CD4-positive, alpha-beta T cell (primary cell): ENCODE data around the gene ORM2. TPM values are rescaled to one million over a fixed set of nuclear protein-coding genes. Genes with fewer than 3 reads are reported as not detected.

ENCODE experiments used
- ATAC-seq: fragments of 200-7000 bp; cut with Tn5 transposase; one replicate; pipeline ENCODE4 v1.10.0; 2022; ENCODE audit warnings: mild to moderate bottlenecking; ENCODE audit not compliant: poor library complexity
- CTCF ChIA-PET: fragments of 350-600 bp; sonication (Branson Sonifier 250); formaldehyde crosslinking; loops from one replicate; lab custom pipeline; 2021; ENCODE audit warnings: antibody characterized with exemption, inconsistent platforms; lab: Charles Lee
- POLR2A ChIA-PET: fragments of 350-600 bp; sonication (Branson Sonifier 250); formaldehyde crosslinking; loops from one replicate; lab custom pipeline; 2021; ENCODE audit warnings: antibody characterized with exemption, inconsistent platforms; lab: Charles Lee
- DNase-seq, 14 experiments: peaks; one replicate each; pipeline ENCODE4 v3.0.0-alpha.2; 2013 to 2020; ENCODE audit warnings: mixed read lengths in 2 of 14
- H3K27ac ChIP-seq, 2 donors: one replicate each; pipeline versions ENCODE4 v1.5.1 to v1.7.0; 2013; ENCODE audit warnings: low read length in 2 of 2, low read depth in 1 of 2, mild to moderate bottlenecking in 1 of 2
- H3K27me3 ChIP-seq, 2 experiments: 1 replicate in 1 of 2; 2 replicates in 1 of 2; pipeline versions ENCODE4 v1.6.1 to v1.7.0; 2013; ENCODE audit warnings: low read length in 2 of 2, control low read depth in 1 of 2, mild to moderate bottlenecking in 1 of 2, moderate library complexity in 1 of 2; ENCODE audit not compliant: insufficient read depth in 2 of 2, control insufficient read depth in 1 of 2
- H3K36me3 ChIP-seq: one replicate; pipeline ENCODE4 v1.6.1; 2013; ENCODE audit warnings: low read length, control low read depth; ENCODE audit not compliant: insufficient read depth
- H3K4me1 ChIP-seq: one replicate; pipeline ENCODE4 v1.6.1; 2013; ENCODE audit warnings: low read length, control low read depth; ENCODE audit not compliant: insufficient read depth
- H3K4me3 ChIP-seq: one replicate; pipeline ENCODE4 v1.5.1; 2013; ENCODE audit warnings: mild to moderate bottlenecking, low read length, moderate library complexity
- H3K9me3 ChIP-seq, 2 experiments: 1 replicate in 1 of 2; 2 replicates in 1 of 2; pipeline versions ENCODE4 v1.6.1 to v1.7.0; 2013; ENCODE audit warnings: low read length in 2 of 2, mild to moderate bottlenecking in 2 of 2, control low read depth in 1 of 2, moderate library complexity in 1 of 2; ENCODE audit not compliant: control insufficient read depth in 1 of 2, insufficient read depth in 1 of 2
- H3K27ac Mint-ChIP-seq: one replicate; pipeline ENCODE4 v1.8.0; 2020; ENCODE audit warnings: mixed read lengths
- H3K27me3 Mint-ChIP-seq: one replicate; pipeline ENCODE4 v1.8.0; 2021; ENCODE audit warnings: mixed read lengths
- H3K36me3 Mint-ChIP-seq: one replicate; pipeline ENCODE4 v1.8.0; 2021; ENCODE audit warnings: low read depth, mixed read lengths
- H3K4me1 Mint-ChIP-seq: one replicate; pipeline ENCODE4 v1.8.0; 2021; ENCODE audit warnings: low read depth, mixed read lengths
- H3K4me3 Mint-ChIP-seq: one replicate; pipeline ENCODE4 v1.8.0; 2020; ENCODE audit warnings: mild to moderate bottlenecking, mixed read lengths
- H3K9me3 Mint-ChIP-seq: one replicate; pipeline ENCODE4 v1.8.0; 2020; ENCODE audit warnings: mixed read lengths
- intact Hi-C, 2 experiments: fragments of 100-400 bp; cut with DNase I in 1 of 2; cut with micrococcal nuclease in 1 of 2; formaldehyde crosslinking; loops; one replicate each; pipeline versions ENCODE4 v1.15.1 to v1.9.0; 2023 to 2025; cut with DNase I, micrococcal nuclease
- total RNA-seq, 174 experiments: library from RNA in 2 of 174; stranded (reverse) in 2 of 174; gene quantifications; one replicate each; pipeline ENCODE4 v1.2.3 and lab custom pipeline; 2021 to 2026
- TF ChIP-seq, protein P1 (sequence below): fragments of 200-600 bp; IDR thresholded peaks from one replicate; pipeline ENCODE4 v1.8.0; 2022; ENCODE audit warnings: antibody characterized with exemption, mild to moderate bottlenecking

ORM2 gene
- total RNA-seq, 2 experiments from 2014 or later, result not detected

DNA sequence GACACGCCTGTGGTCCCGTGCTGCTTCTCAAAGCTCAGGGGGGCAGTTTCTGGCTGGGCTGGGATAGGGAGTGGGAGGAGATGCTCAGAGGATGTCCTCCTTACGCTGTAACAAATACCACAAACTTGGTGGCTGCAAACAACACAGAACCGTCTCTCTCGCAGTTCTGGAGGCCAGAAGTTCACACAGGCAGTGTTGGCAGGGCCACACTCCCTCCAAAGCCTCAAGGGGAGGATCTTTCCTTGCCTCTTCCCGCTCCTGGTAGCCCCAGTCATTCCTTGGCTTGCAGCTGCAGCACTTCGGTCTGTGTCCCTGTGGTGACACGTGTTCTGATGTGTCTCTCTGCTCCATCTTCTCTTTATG lies 17.2 kb upstream of the ORM2 start:
- ChIA-PET CTCF (no interaction called here), POLR2A (no interaction called here)
- intact Hi-C loops, result loop anchor here in 1 of 2 experiments (10.0 kb wide), 1 partner anchor 712 kb away; no protein-coding TSS in a partner anchor
- H3K4me1 Mint-ChIP-seq, result no peaks in the 10 kb centered on the region
- TF ChIP-seq, protein P1, sequence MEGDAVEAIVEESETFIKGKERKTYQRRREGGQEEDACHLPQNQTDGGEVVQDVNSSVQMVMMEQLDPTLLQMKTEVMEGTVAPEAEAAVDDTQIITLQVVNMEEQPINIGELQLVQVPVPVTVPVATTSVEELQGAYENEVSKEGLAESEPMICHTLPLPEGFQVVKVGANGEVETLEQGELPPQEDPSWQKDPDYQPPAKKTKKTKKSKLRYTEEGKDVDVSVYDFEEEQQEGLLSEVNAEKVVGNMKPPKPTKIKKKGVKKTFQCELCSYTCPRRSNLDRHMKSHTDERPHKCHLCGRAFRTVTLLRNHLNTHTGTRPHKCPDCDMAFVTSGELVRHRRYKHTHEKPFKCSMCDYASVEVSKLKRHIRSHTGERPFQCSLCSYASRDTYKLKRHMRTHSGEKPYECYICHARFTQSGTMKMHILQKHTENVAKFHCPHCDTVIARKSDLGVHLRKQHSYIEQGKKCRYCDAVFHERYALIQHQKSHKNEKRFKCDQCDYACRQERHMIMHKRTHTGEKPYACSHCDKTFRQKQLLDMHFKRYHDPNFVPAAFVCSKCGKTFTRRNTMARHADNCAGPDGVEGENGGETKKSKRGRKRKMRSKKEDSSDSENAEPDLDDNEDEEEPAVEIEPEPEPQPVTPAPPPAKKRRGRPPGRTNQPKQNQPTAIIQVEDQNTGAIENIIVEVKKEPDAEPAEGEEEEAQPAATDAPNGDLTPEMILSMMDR, result no peak
- H3K27me3 ChIP-seq, result peaks cover 0 to 2% of the 10 kb centered on the region in 2 experiments
- ATAC-seq, result no peak
- no peak for DNase-seq
- H3K36me3 ChIP-seq, result no peaks in the 10 kb centered on the region
- H3K27ac Mint-ChIP-seq, result no peak overlapping the region
- H3K36me3 Mint-ChIP-seq, result no peaks in the 10 kb centered on the region
- H3K4me3 ChIP-seq, result no peak overlapping the region
- H3K27ac ChIP-seq, result no peak overlapping the region
- no peaks in the 10 kb centered on the region for H3K27me3 Mint-ChIP-seq
- H3K4me1 ChIP-seq, result no peaks in the 10 kb centered on the region
- H3K9me3 ChIP-seq, result peaks cover 0 to 5% of the 10 kb centered on the region in 2 experiments
- no peak overlapping the region for H3K4me3 Mint-ChIP-seq
- no peaks in the 10 kb centered on the region for H3K9me3 Mint-ChIP-seq

DNA sequence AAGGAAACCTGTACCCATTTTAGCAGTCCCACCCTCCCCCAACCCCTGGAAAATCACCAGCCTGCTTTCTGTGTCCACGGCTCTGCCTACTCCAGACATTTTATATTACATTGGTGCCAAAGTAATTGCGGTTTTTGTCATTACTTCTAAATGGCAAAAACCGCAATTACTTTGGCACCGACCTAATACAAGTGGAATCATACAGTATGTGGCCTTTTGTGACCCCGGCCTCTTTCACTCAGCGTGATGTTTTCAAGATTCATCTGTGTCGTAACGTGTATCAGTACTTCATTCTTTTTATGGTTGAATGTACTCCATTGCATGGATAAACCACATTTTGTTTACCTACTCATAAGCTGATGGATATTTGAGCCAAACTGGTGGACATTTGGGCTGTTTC lies 16.5 kb upstream of the ORM2 start:
- H3K4me1 ChIP-seq, result no peaks in the 10 kb centered on the region
- TF ChIP-seq, protein P1, result no peak
- no peaks in the 10 kb centered on the region for H3K9me3 Mint-ChIP-seq
- H3K36me3 Mint-ChIP-seq, result no peaks in the 10 kb centered on the region
- ATAC-seq (no peak), DNase-seq (no peak)
- CTCF ChIA-PET, result no interaction called here
- intact Hi-C loops, result loop anchor here in 1 of 2 experiments (10.0 kb wide), 1 partner anchor 712 kb away; no protein-coding TSS in a partner anchor
- H3K4me1 Mint-ChIP-seq, result no peaks in the 10 kb centered on the region
- H3K27me3 Mint-ChIP-seq, result no peaks in the 10 kb centered on the region
- H3K36me3 ChIP-seq, result no peaks in the 10 kb centered on the region
- POLR2A ChIA-PET, result no interaction called here
- peaks cover 0 to 5% of the 10 kb centered on the region in 2 experiments for H3K9me3 ChIP-seq
- H3K27me3 ChIP-seq, result peaks cover 0 to 2% of the 10 kb centered on the region in 2 experiments
- H3K4me3 Mint-ChIP-seq, result no peak overlapping the region
- no peak overlapping the region for H3K27ac ChIP-seq
- H3K4me3 ChIP-seq, result no peak overlapping the region
- H3K27ac Mint-ChIP-seq, result no peak overlapping the region

DNA sequence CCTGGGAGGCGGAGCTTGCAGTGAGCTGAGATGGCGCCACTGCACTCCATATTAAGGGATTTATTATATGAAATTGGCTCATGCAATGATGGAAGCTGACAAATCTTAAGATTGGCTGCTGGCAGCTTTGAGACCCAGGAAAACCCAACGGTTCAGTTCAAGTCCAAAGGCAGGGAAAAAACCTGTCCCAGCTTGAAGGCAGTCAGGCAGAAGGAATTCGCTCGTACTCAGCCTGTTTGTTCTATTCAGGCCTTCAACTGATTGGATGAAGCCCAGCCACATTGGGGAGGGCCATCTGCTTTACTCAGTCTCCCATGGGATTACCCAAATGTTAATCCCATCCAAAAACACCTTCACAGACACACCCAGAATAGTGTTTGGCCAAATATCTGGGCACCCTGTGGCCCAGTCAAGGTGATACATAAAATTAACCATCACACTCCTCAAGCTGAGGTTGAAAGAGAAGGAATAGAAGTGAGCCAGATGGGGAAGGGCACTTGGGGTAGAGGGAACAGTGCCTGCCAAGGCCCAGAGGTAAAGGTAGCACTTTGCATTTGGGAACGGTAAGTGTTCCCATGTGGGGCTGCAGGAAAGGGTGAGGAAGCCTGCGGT lies 15.3 kb upstream of the ORM2 start:
- CTCF ChIA-PET, result no interaction called here
- intact Hi-C loops, result loop anchor here in 1 of 2 experiments (10.0 kb wide), 1 partner anchor 710 kb away; no protein-coding TSS in a partner anchor

More for the DNA sequence above, 15.3 kb upstream of the ORM2 start:
- Histone ChIP-seq H3K9me3 (peaks cover 0 to 5% of the 10 kb centered on the region in 2 experiments), H3K36me3 (no peaks in the 10 kb centered on the region), H3K4me1 (no peaks in the 10 kb centered on the region), H3K27ac (no peak overlapping the region), H3K27me3 (peaks cover 0 to 2% of the 10 kb centered on the region in 2 experiments), H3K4me3 (no peak overlapping the region)
- POLR2A ChIA-PET, result no interaction called here
- Mint-ChIP-seq H3K4me1 (no peaks in the 10 kb centered on the region), H3K27me3 (peaks cover under 1% of the 10 kb centered on the region), H3K4me3 (no peak overlapping the region), H3K9me3 (no peaks in the 10 kb centered on the region), H3K27ac (no peak overlapping the region), H3K36me3 (no peaks in the 10 kb centered on the region)
- no peak for ATAC-seq
- no peak for DNase-seq
- TF ChIP-seq, protein P1, result no peak
